GM23338 (cell line): ENCODE measurements around the gene BPIFB2. TPM values are rescaled to one million over a fixed set of nuclear protein-coding genes. Genes with fewer than 3 reads are reported as not detected.

ENCODE experiments used
- ATAC-seq: fragments of 200-7000 bp; cut with Tn5 transposase; 3 replicates; pipeline ENCODE4 v1.9.1; 2020
- DNase-seq: peaks from one replicate; pipeline ENCODE4 v3.0.0-alpha.2; 2015; ENCODE audit warnings: low spot score
- H2AFZ ChIP-seq: fragments of 200-600 bp; sonication (generic); 2 replicates; pipeline ENCODE4 v1.8.0; 2016; ENCODE audit warnings: antibody characterized with exemption, mild to moderate bottlenecking, moderate library complexity
- H3F3A ChIP-seq: fragments of 200-600 bp; sonication (generic); replicated peaks from 2 replicates; pipeline ENCODE4 v1.8.0; 2017; ENCODE audit warnings: antibody characterized with exemption, mixed run types, low read depth
- H3K27ac ChIP-seq: fragments of 200-600 bp; sonication (generic); 2 replicates; pipeline ENCODE4 v1.6.1; 2016; ENCODE audit warnings: low read depth
- H3K27me3 ChIP-seq: fragments of 200-600 bp; sonication (generic); 2 replicates; pipeline ENCODE4 v1.8.0; 2016; ENCODE audit warnings: mild to moderate bottlenecking, mixed run types, moderate library complexity; ENCODE audit not compliant: insufficient read depth
- H3K36me3 ChIP-seq: fragments of 200-600 bp; sonication (generic); 2 replicates; pipeline ENCODE4 v1.8.0; 2016; ENCODE audit warnings: mild to moderate bottlenecking; ENCODE audit not compliant: insufficient read depth
- H3K4me1 ChIP-seq: fragments of 200-600 bp; sonication (generic); 2 replicates; pipeline ENCODE4 v1.8.0; 2016; ENCODE audit warnings: mild to moderate bottlenecking, moderate library complexity; ENCODE audit not compliant: insufficient read depth
- H3K4me2 ChIP-seq: fragments of 200-600 bp; sonication (generic); 2 replicates; pipeline ENCODE4 v1.7.1; 2017; ENCODE audit warnings: mixed run types
- H3K4me3 ChIP-seq: fragments of 200-600 bp; sonication (generic); 2 replicates; pipeline ENCODE4 v1.6.1; 2016; ENCODE audit warnings: mixed run types
- H3K79me2 ChIP-seq: fragments of 200-600 bp; sonication (generic); replicated peaks from 2 replicates; pipeline ENCODE4 v1.8.0; 2017; ENCODE audit warnings: mild to moderate bottlenecking; ENCODE audit not compliant: insufficient read depth
- H3K9me2 ChIP-seq: fragments of 200-600 bp; sonication (generic); 2 replicates; pipeline ENCODE4 v1.8.0; 2017; ENCODE audit not compliant: insufficient read depth
- H4K20me1 ChIP-seq: fragments of 200-600 bp; sonication (generic); replicated peaks from 2 replicates; pipeline ENCODE4 v1.8.0; 2017; ENCODE audit warnings: mild to moderate bottlenecking; ENCODE audit not compliant: insufficient read depth
- H3K27ac Mint-ChIP-seq: 2 replicates; pipeline ENCODE4 v1.8.0; 2020; ENCODE audit warnings: inconsistent platforms, mild to moderate bottlenecking, moderate library complexity, mixed read lengths
- H3K27me3 Mint-ChIP-seq: 3 replicates; pipeline ENCODE4 v1.8.0; 2022; ENCODE audit warnings: low read depth, mild to moderate bottlenecking, moderate library complexity, mixed read lengths, inconsistent platforms; ENCODE audit not compliant: insufficient read depth, poor library complexity
- H3K36me3 Mint-ChIP-seq: 3 replicates; pipeline ENCODE4 v1.8.0; 2021; ENCODE audit warnings: low read depth, mild to moderate bottlenecking, inconsistent platforms, moderate library complexity, mixed read lengths
- H3K4me1 Mint-ChIP-seq: 3 replicates; pipeline ENCODE4 v1.8.0; 2020; ENCODE audit warnings: mild to moderate bottlenecking, inconsistent platforms, mixed read lengths
- H3K4me3 Mint-ChIP-seq: 3 replicates; pipeline ENCODE4 v1.8.0; 2021; ENCODE audit warnings: moderate library complexity, mild to moderate bottlenecking, inconsistent platforms, mixed read lengths
- H3K9me3 Mint-ChIP-seq: 3 replicates; pipeline ENCODE4 v1.8.0; 2020; ENCODE audit warnings: moderate library complexity, mild to moderate bottlenecking, inconsistent platforms, mixed read lengths
- ETS1 ChIP-seq: IDR thresholded peaks from 2 replicates; pipeline ENCODE4 v1.6.1; 2016; ENCODE audit warnings: antibody characterized with exemption
- NANOG ChIP-seq: IDR thresholded peaks from 2 replicates; pipeline ENCODE4 v1.6.1; 2016; ENCODE audit warnings: antibody characterized with exemption, borderline replicate concordance
- ZNF114 ChIP-seq: fragments of 250-450 bp; sonication (Bioruptor Pico); IDR thresholded peaks from 2 replicates; pipeline ENCODE4 v1.5.0; 2020; ENCODE audit warnings: mild to moderate bottlenecking, moderate library complexity
- ZNF462 ChIP-seq: fragments of 250-450 bp; sonication (Bioruptor Pico); IDR thresholded peaks from 2 replicates; pipeline ENCODE4 v1.5.0; 2020; ENCODE audit warnings: mild to moderate bottlenecking, moderate library complexity
- polyA plus RNA-seq: library from polyadenylated mRNA; unstranded; fragments of >200 nt; fragmentation: Nextera tagmentation; extraction: Ambion mirVana; gene quantifications from 2 replicates; pipeline ENCODE4 v1.2.1, GENCODE V29; 2016
- total RNA-seq: library from RNA; depleted of rRNA; stranded (reverse); fragments of >200 nt; shearing (Covaris generic); gene quantifications from 2 replicates; pipeline ENCODE4 v1.2.3, GENCODE V29; 2014

BPIFB2 gene
- total and polyA plus RNA-seq, 2 experiments from 2014 or later: not detected

- no peaks in the 10 kb centered on the region for H3K36me3 ChIP-seq
- H3K27me3 ChIP-seq: no peaks in the 10 kb centered on the region
- no peak overlapping the region for H3K4me3 ChIP-seq
- peaks cover 14% of the 10 kb centered on the region for H3K27me3 Mint-ChIP-seq
- no peak overlapping the region for H3K4me2 ChIP-seq
- H3F3A ChIP-seq: no peaks in the 10 kb centered on the region
- DNase-seq (no peak), ATAC-seq (no peak)
- TF ChIP-seq NANOG: no peak
- no peak for TF ChIP-seq ZNF114 (CRISPR knock-in tag)
- no peak for TF ChIP-seq ZNF462 (CRISPR knock-in tag)
- H3K9me3 Mint-ChIP-seq: peaks cover 4% of the 10 kb centered on the region; the same call in 2 of the 3 replicates
- H3K27ac Mint-ChIP-seq: no peak overlapping the region
- no peak overlapping the region for H2AFZ ChIP-seq
- H3K4me1 ChIP-seq: no peaks in the 10 kb centered on the region
- peaks cover 3% of the 10 kb centered on the region; the same call in 1 of the 3 replicates for H3K36me3 Mint-ChIP-seq
- H4K20me1 ChIP-seq: no peaks in the 10 kb centered on the region
- H3K9me2 ChIP-seq: no peaks in the 10 kb centered on the region; the same call in 1 of the 2 replicates
- no peak overlapping the region for H3K27ac ChIP-seq
- no peak overlapping the region for H3K4me3 Mint-ChIP-seq
- H3K79me2 ChIP-seq: no peaks in the 10 kb centered on the region
- H3K4me1 Mint-ChIP-seq: no peaks in the 10 kb centered on the region
These were observed 6.6 kb upstream of the BPIFB2 start for GRCh38 chr20:33000802-33001466.

- Mint-ChIP-seq H3K4me1 (no peaks in the 10 kb centered on the region), H3K4me3 (no peak overlapping the region), H3K27me3 (peaks cover 17% of the 10 kb centered on the region), H3K9me3 (peaks cover 4% of the 10 kb centered on the region; the same call in 2 of the 3 replicates), H3K36me3 (peaks cover 3% of the 10 kb centered on the region; the same call in 1 of the 3 replicates), H3K27ac (no peak overlapping the region)
- ATAC-seq (peak; percentile 34; the same call in 2 of the 3 replicates), DNase-seq (no peak)
- H3K27ac ChIP-seq: no peak overlapping the region
- no peaks in the 10 kb centered on the region for H3K27me3 ChIP-seq
- H3K79me2 ChIP-seq: no peaks in the 10 kb centered on the region
- no peak overlapping the region for H2AFZ ChIP-seq
- H3K4me3 ChIP-seq: no peak overlapping the region
- no peaks in the 10 kb centered on the region for H3K9me2 ChIP-seq
- H3F3A ChIP-seq: no peaks in the 10 kb centered on the region
- H3K4me2 ChIP-seq: no peak overlapping the region
- H3K36me3 ChIP-seq: no peaks in the 10 kb centered on the region
- H4K20me1 ChIP-seq: no peaks in the 10 kb centered on the region
- H3K4me1 ChIP-seq: no peaks in the 10 kb centered on the region
- TF ChIP-seq ETS1: no peak
These were observed 5.3 kb upstream of the BPIFB2 start for GRCh38 chr20:33002087-33002808.
